ENCODE measurements around the gene TTC36.
"Not testable (repeated sequence)": the region's sequence is repeated elsewhere in the genome, so short reads cannot be mapped to it uniquely, and the experiment has no call there.

DNA sequence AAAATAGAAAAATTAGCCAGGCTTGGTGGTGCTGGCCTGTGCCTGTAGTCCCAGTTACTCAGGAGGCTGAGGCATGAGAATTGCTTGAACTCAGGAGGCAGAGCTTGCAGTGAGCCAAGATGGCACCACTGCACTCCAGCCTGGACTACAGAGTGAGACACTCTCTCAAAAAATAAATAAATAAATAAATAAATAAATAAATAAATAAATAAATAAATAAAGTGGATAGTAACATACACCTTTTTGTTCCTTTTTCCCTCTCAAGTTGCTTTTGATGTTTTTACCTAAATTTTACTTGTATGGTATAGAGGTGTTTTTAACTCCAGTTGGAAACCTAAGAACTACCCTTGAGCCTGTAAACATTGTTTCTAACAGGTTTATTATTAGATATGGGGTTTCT lies 50.7 kb downstream of the TTC36 start:
- TF ChIP-seq, protein P1, sequence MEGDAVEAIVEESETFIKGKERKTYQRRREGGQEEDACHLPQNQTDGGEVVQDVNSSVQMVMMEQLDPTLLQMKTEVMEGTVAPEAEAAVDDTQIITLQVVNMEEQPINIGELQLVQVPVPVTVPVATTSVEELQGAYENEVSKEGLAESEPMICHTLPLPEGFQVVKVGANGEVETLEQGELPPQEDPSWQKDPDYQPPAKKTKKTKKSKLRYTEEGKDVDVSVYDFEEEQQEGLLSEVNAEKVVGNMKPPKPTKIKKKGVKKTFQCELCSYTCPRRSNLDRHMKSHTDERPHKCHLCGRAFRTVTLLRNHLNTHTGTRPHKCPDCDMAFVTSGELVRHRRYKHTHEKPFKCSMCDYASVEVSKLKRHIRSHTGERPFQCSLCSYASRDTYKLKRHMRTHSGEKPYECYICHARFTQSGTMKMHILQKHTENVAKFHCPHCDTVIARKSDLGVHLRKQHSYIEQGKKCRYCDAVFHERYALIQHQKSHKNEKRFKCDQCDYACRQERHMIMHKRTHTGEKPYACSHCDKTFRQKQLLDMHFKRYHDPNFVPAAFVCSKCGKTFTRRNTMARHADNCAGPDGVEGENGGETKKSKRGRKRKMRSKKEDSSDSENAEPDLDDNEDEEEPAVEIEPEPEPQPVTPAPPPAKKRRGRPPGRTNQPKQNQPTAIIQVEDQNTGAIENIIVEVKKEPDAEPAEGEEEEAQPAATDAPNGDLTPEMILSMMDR (IDR thresholded peaks at IDR 0.05), result not testable (repeated sequence)
- not testable (repeated sequence) for TF ChIP-seq POLR2AphosphoS5, POLR2A (IDR thresholded peaks at IDR 0.05)

Data from stomach (tissue), 4 donors.